K562 (cell line): ENCODE results near the gene SNRNP200. TPM values are rescaled to one million over a fixed set of nuclear protein-coding genes. Genes with fewer than 3 reads are reported as not detected.

Experiments
- BDP1 ChIP-seq: IDR thresholded peaks from 3 replicates; pipeline ENCODE4 v1.6.1; 2011; ENCODE audit not compliant: insufficient read length, insufficient read depth
- GATAD2A ChIP-seq: fragments of 450-650 bp; IDR thresholded peaks from 2 replicates; pipeline ENCODE4 v1.6.1; 2017
- GATAD2B ChIP-seq: fragments of 450-650 bp; IDR thresholded peaks from 2 replicates; pipeline ENCODE4 v1.6.1; 2017; ENCODE audit warnings: mild to moderate bottlenecking, borderline replicate concordance
- NRF1 ChIP-seq, 2 experiments: fragments of 450-650 bp; IDR thresholded peaks in 1 of 2; conservative IDR thresholded peaks in 1 of 2; 2 replicates each; pipeline ENCODE4 v1.6.1; 2014; ENCODE audit warnings: mild to moderate bottlenecking in 2 of 2
- RBM22 ChIP-seq: fragments of 200-400 bp; formaldehyde crosslinking; IDR thresholded peaks from 2 replicates; pipeline ENCODE4 v1.6.1; 2018; ENCODE audit warnings: low read length, low read depth; ENCODE audit not compliant: poor library complexity, severe bottlenecking
- RBM39 ChIP-seq: fragments of 200-400 bp; formaldehyde crosslinking; optimal IDR thresholded peaks from 2 replicates; pipeline ENCODE3; 2018; ENCODE audit warnings: low read depth, low read length
- UBTF ChIP-seq, 2 experiments: IDR thresholded peaks; 2 replicates each; pipeline ENCODE4 v1.6.1; 2012; ENCODE audit warnings: improper control_type of control experiment in 2 of 2, low read depth in 2 of 2, low read length in 2 of 2, borderline replicate concordance in 1 of 2
- ZBTB26 ChIP-seq: fragments of 450-650 bp; formaldehyde crosslinking; IDR thresholded peaks from 2 replicates; pipeline ENCODE4 v1.4.0; 2022; ENCODE audit warnings: missing genetic modification characterization
- ZBTB40 ChIP-seq, 2 experiments: fragments of 450-650 bp in 1 of 2; sonication (generic) in 1 of 2; formaldehyde crosslinking in 1 of 2; IDR thresholded peaks; 2 replicates each; pipeline versions ENCODE4 v1.7.1 to v1.9.0; 2016 to 2022; ENCODE audit warnings: inconsistent platforms in 1 of 2, mild to moderate bottlenecking in 1 of 2, missing genetic modification reagents in 1 of 2
- ZKSCAN3 ChIP-seq: fragments of 250-450 bp; sonication (Bioruptor Pico); IDR thresholded peaks from 2 replicates; pipeline ENCODE4 v1.4.0; 2020
- ZNF140 ChIP-seq: fragments of 250-450 bp; sonication (Bioruptor Pico); IDR thresholded peaks from 2 replicates; pipeline ENCODE4 v1.8.0; 2021; ENCODE audit warnings: moderate library complexity, mild to moderate bottlenecking, inconsistent platforms
- ZNF23 ChIP-seq: fragments of 250-450 bp; sonication (Bioruptor Pico); IDR thresholded peaks from 2 replicates; pipeline ENCODE4 v1.4.0; 2020; ENCODE audit warnings: mild to moderate bottlenecking
- ZNF717 ChIP-seq: fragments of 250-450 bp; sonication (Bioruptor Pico); IDR thresholded peaks from 2 replicates; pipeline ENCODE4 v1.5.0; 2021
- ZNF75A ChIP-seq: fragments of 450-650 bp; formaldehyde crosslinking; IDR thresholded peaks from 2 replicates; pipeline ENCODE4 v1.4.0; 2020; ENCODE audit warnings: mild to moderate bottlenecking
- ZSCAN29 ChIP-seq: fragments of 450-650 bp; IDR thresholded peaks from 2 replicates; pipeline ENCODE4 v1.6.1; 2017
- ZZZ3 ChIP-seq: fragments of 450-650 bp; IDR thresholded peaks from 2 replicates; pipeline ENCODE4 v1.6.1; 2016; ENCODE audit warnings: antibody characterized with exemption, mild to moderate bottlenecking, moderate library complexity
- polyA plus RNA-seq, 8 experiments: library from polyadenylated mRNA; depleted of rRNA in 4 of 8; stranded (reverse) in 5 of 8; unstranded in 3 of 8; fragments of >200 nt; fragmentation: Nextera tagmentation in 2 of 8; fragmentation: Illumina TruSeq in 1 of 8; extraction: Ambion mirVana in 2 of 8; extraction: Trizol in 1 of 8; gene quantifications; 2 replicates each; pipeline versions ENCODE4 v1.2.1 to v1.2.3, GENCODE V29; 2011 to 2014; ENCODE audit warnings: inconsistent platforms in 1 of 8, missing spikeins in 1 of 8
- total RNA-seq, 7 experiments: library from RNA; depleted of rRNA in 6 of 7; stranded (reverse); fragments of >200 nt in 6 of 7; fragmentation: Illumina TruSeq in 2 of 7; extraction: Trizol in 2 of 7; gene quantifications; 2 replicates each; pipeline versions ENCODE4 v1.2.1 to v1.2.3, GENCODE V29; 2011 to 2021; ENCODE audit warnings: low replicate concordance in 1 of 7

The SNRNP200 gene
- total and polyA plus RNA-seq, 9 of the 15 experiments (the other 6 are each of a cell fraction or from before 2014, with no cell fraction given), result 76.1 to 231 (median 155) TPM

- TF ChIP-seq UBTF (IDR thresholded peaks at IDR 0.05; ENCODE audit: borderline replicate concordance in 1 of 2, low read depth in 2 of 2, low read length in 2 of 2) (peak; percentile 73 to 81; a peak in 3 of 4 replicates), BDP1 (no peak), ZZZ3 (no peak), ZSCAN29 (peak; percentile 52; the same call in 1 of the 2 replicates), ZKSCAN3 (CRISPR knock-in tag) (no peak), RBM39 (no peak), GATAD2B (no peak), NRF1 (conservative IDR thresholded peaks at IDR 0.05 in 1 of 2, IDR thresholded peaks at IDR 0.05 in 1 of 2) (peak; percentile 95 to 96), ZBTB26 (CRISPR knock-in tag) (no peak), ZNF75A (CRISPR knock-in tag) (no peak), ZNF717 (CRISPR knock-in tag) (no peak), GATAD2A (no peak), ZBTB40 (IDR thresholded peaks at IDR 0.05) (peak; percentile 97), ZBTB40 (CRISPR knock-in tag; IDR thresholded peaks at IDR 0.05) (no peak), ZNF140 (CRISPR knock-in tag) (no peak), RBM22 (no peak), ZNF23 (no peak)
Measured at GRCh38 chr2:96265840-96266679, 39.3 kb downstream of the SNRNP200 start, which contains the start of the genes CIAO1 and TMEM127 (continued).
